ENCODE measurements around the gene ASPG.

ASPG gene

GRCh38 chr14:104112609-104113571, 27.4 kb downstream of the ASPG start:
- H3K27ac ChIP-seq: no peak overlapping the region
- no peak for TF ChIP-seq ZFX (IDR thresholded peaks at IDR 0.05; ENCODE audit: borderline replicate concordance)
- TF ChIP-seq CTCF (IDR thresholded peaks at IDR 0.05): no peak

- no peak overlapping the region for H3K27ac ChIP-seq
- TF ChIP-seq ZFX (IDR thresholded peaks at IDR 0.05; ENCODE audit: borderline replicate concordance) (no peak), CTCF (IDR thresholded peaks at IDR 0.05) (no peak)
Measured at GRCh38 chr14:104113631-104114420, 28.3 kb downstream of the ASPG start.

- no peak overlapping the region for H3K27ac ChIP-seq
- no peak for TF ChIP-seq ZFX (IDR thresholded peaks at IDR 0.05; ENCODE audit: borderline replicate concordance)
- TF ChIP-seq CTCF (IDR thresholded peaks at IDR 0.05): no peak
Measured at GRCh38 chr14:104114421-104115130, 29.1 kb downstream of the ASPG start.

GRCh38 chr14:104115131-104115600, 29.7 kb downstream of the ASPG start:
- no peak for TF ChIP-seq ZFX (IDR thresholded peaks at IDR 0.05; ENCODE audit: borderline replicate concordance)
- no peak for TF ChIP-seq CTCF (IDR thresholded peaks at IDR 0.05)
- H3K27ac ChIP-seq: no peak overlapping the region

GRCh38 chr14:104115691-104116287, 30.3 kb downstream of the ASPG start:
- TF ChIP-seq CTCF (IDR thresholded peaks at IDR 0.05): no peak
- TF ChIP-seq ZFX (IDR thresholded peaks at IDR 0.05; ENCODE audit: borderline replicate concordance): no peak
- no peak overlapping the region for H3K27ac ChIP-seq

GRCh38 chr14:104116288-104116755, 30.8 kb downstream of the ASPG start:
- H3K27ac ChIP-seq: peak overlapping the region; percentile 33
- TF ChIP-seq CTCF (IDR thresholded peaks at IDR 0.05) (no peak), ZFX (IDR thresholded peaks at IDR 0.05; ENCODE audit: borderline replicate concordance) (no peak)
